H9 (cell line): ENCODE data around the gene MAP4K3. TPM values are rescaled to one million over a fixed set of nuclear protein-coding genes. Genes with fewer than 3 reads are reported as not detected.

Experiments
- DNase-seq: peaks from one replicate; pipeline ENCODE4 v3.0.0-alpha.2; 2017
- H2AFZ ChIP-seq: one replicate; pipeline ENCODE4 v1.6.1; 2013; ENCODE audit warnings: mild to moderate bottlenecking, low read length, control low read depth, moderate library complexity
- H2AK5ac ChIP-seq: 2 replicates; pipeline ENCODE4 v1.6.1; 2013; ENCODE audit warnings: low read length, control low read depth, mixed read lengths; ENCODE audit not compliant: insufficient read length
- H2BK120ac ChIP-seq: one replicate; pipeline ENCODE4 v1.6.1; 2013; ENCODE audit warnings: low read depth, mild to moderate bottlenecking, low read length, control low read depth, inconsistent platforms; ENCODE audit not compliant: poor library complexity, severe bottlenecking
- H2BK12ac ChIP-seq: 2 replicates; pipeline ENCODE4 v1.6.1; 2013; ENCODE audit warnings: low read length, control low read depth, mixed read lengths, low read depth; ENCODE audit not compliant: insufficient read length
- H2BK15ac ChIP-seq: 2 replicates; pipeline ENCODE4 v1.6.1; 2013; ENCODE audit warnings: low read depth, low read length, control low read depth
- H2BK20ac ChIP-seq: one replicate; pipeline ENCODE4 v1.6.1; 2013; ENCODE audit warnings: low read depth, mild to moderate bottlenecking, low read length, control low read depth, inconsistent platforms; ENCODE audit not compliant: poor library complexity, severe bottlenecking
- H2BK5ac ChIP-seq: 2 replicates; pipeline ENCODE4 v1.6.1; 2013; ENCODE audit warnings: low read length, control low read depth, mixed read lengths; ENCODE audit not compliant: insufficient read length
- H3K14ac ChIP-seq: 2 replicates; pipeline ENCODE4 v1.6.1; 2013; ENCODE audit warnings: low read length, control low read depth; ENCODE audit not compliant: insufficient read depth
- H3K18ac ChIP-seq: 2 replicates; pipeline ENCODE4 v1.6.1; 2013; ENCODE audit warnings: low read depth, mild to moderate bottlenecking, mixed read lengths, low read length, control low read depth; ENCODE audit not compliant: insufficient read length
- H3K23ac ChIP-seq: 2 replicates; pipeline ENCODE4 v1.6.1; 2013; ENCODE audit warnings: low read length, control low read depth, mixed read lengths, low read depth; ENCODE audit not compliant: insufficient read length
- H3K23me2 ChIP-seq: 2 replicates; pipeline ENCODE4 v1.6.1; 2013; ENCODE audit warnings: low read depth, mild to moderate bottlenecking, mixed read lengths, low read length, control low read depth; ENCODE audit not compliant: insufficient read length, poor library complexity, severe bottlenecking
- H3K27ac ChIP-seq: 2 replicates; pipeline ENCODE4 v1.5.1; 2013; ENCODE audit warnings: low read length, control low read depth, mixed read lengths, low read depth; ENCODE audit not compliant: insufficient read length
- H3K27me3 ChIP-seq: 2 replicates; pipeline ENCODE4 v1.6.1; 2013; ENCODE audit warnings: low read length, control low read depth, inconsistent platforms; ENCODE audit not compliant: insufficient read depth
- H3K4ac ChIP-seq: 2 replicates; pipeline ENCODE4 v1.6.1; 2013; ENCODE audit warnings: low read depth, mild to moderate bottlenecking, control low read depth, inconsistent platforms, low read length, moderate library complexity
- H3K4me1 ChIP-seq: 2 replicates; pipeline ENCODE4 v1.6.1; 2013; ENCODE audit warnings: low read length, control low read depth, inconsistent platforms; ENCODE audit not compliant: insufficient read depth
- H3K4me2 ChIP-seq: 2 replicates; pipeline ENCODE4 v1.6.1; 2013; ENCODE audit warnings: low read length, control low read depth, mixed read lengths; ENCODE audit not compliant: insufficient read length, insufficient read depth
- H3K56ac ChIP-seq: 2 replicates; pipeline ENCODE4 v1.6.1; 2013; ENCODE audit warnings: low read depth, mild to moderate bottlenecking, mixed read lengths, low read length, control low read depth; ENCODE audit not compliant: insufficient read length
- H3K79me1 ChIP-seq: 2 replicates; pipeline ENCODE4 v1.6.1; 2013; ENCODE audit warnings: low read depth, mild to moderate bottlenecking, moderate library complexity, low read length, control low read depth, inconsistent platforms; ENCODE audit not compliant: insufficient read depth, poor library complexity, severe bottlenecking
- H3K79me2 ChIP-seq: 2 replicates; pipeline ENCODE4 v1.6.1; 2013; ENCODE audit warnings: low read length, control low read depth, inconsistent platforms; ENCODE audit not compliant: insufficient read depth
- H3K9ac ChIP-seq: 2 replicates; pipeline ENCODE4 v1.6.1; 2013; ENCODE audit warnings: low read length, control low read depth, mixed read lengths; ENCODE audit not compliant: insufficient read length; ENCODE audit errors: extremely low read depth
- H3K9me3 ChIP-seq: one replicate; pipeline ENCODE4 v1.6.1; 2013; ENCODE audit warnings: low read depth, low read length, inconsistent platforms; ENCODE audit not compliant: control insufficient read depth
- H3T11ph ChIP-seq: one replicate; pipeline ENCODE4 v1.6.1; 2013; ENCODE audit warnings: mild to moderate bottlenecking, low read length, control low read depth, inconsistent platforms
- H4K20me1 ChIP-seq: one replicate; pipeline ENCODE4 v1.6.1; 2013; ENCODE audit not compliant: control insufficient read depth, insufficient read length, insufficient read depth
- H4K5ac ChIP-seq: 2 replicates; pipeline ENCODE4 v1.6.1; 2013; ENCODE audit warnings: low read depth, mild to moderate bottlenecking, mixed read lengths, low read length, control low read depth; ENCODE audit not compliant: insufficient read length
- H4K8ac ChIP-seq: replicated peaks from 2 replicates; pipeline ENCODE4 v1.6.1; 2013; ENCODE audit warnings: low read length, control low read depth, mixed read lengths, low read depth; ENCODE audit not compliant: insufficient read length
- H4K91ac ChIP-seq: 2 replicates; pipeline ENCODE4 v1.6.1; 2013; ENCODE audit warnings: low read depth, mild to moderate bottlenecking, moderate library complexity, mixed read lengths, low read length, control low read depth; ENCODE audit not compliant: insufficient read length
- H3K27ac Mint-ChIP-seq, 3 experiments: 2 replicates in 2 of 3; 3 replicates in 1 of 3; pipeline ENCODE4 v1.8.0; 2020 to 2021; ENCODE audit warnings: mixed read lengths in 3 of 3, mild to moderate bottlenecking in 1 of 3, moderate library complexity in 1 of 3
- H3K27me3 Mint-ChIP-seq: 2 replicates; pipeline ENCODE4 v1.8.0; 2021; ENCODE audit warnings: low read depth, mild to moderate bottlenecking, moderate library complexity, mixed read lengths
- H3K36me3 Mint-ChIP-seq, 3 experiments: 2 replicates in 2 of 3; 3 replicates in 1 of 3; pipeline ENCODE4 v1.8.0; 2020 to 2021; ENCODE audit warnings: low read depth in 3 of 3, mixed read lengths in 3 of 3; ENCODE audit not compliant: insufficient read depth in 1 of 3
- H3K4me1 Mint-ChIP-seq, 2 experiments: 2 replicates each; pipeline ENCODE4 v1.8.0; 2020; ENCODE audit warnings: mixed read lengths in 2 of 2
- H3K4me3 Mint-ChIP-seq, 2 experiments: 2 replicates in 1 of 2; 3 replicates in 1 of 2; pipeline ENCODE4 v1.8.0; 2020 to 2021; ENCODE audit warnings: mild to moderate bottlenecking in 2 of 2, mixed read lengths in 2 of 2, moderate library complexity in 1 of 2
- H3K9me3 Mint-ChIP-seq, 2 experiments: 2 replicates in 1 of 2; 3 replicates in 1 of 2; pipeline ENCODE4 v1.8.0; 2020; ENCODE audit warnings: mild to moderate bottlenecking in 2 of 2, mixed read lengths in 2 of 2, moderate library complexity in 1 of 2
- CTCF ChIP-seq: fragments of 200-600 bp; sonication (generic); conservative IDR thresholded peaks from 3 replicates; pipeline ENCODE4 v1.8.0; 2021; ENCODE audit warnings: antibody characterized with exemption, mild to moderate bottlenecking
- WGBS: extraction: QIAGEN DNeasy Blood & Tissue Kit; methylation state at CpG from one replicate; pipeline ENCODE4 v1.1.7; 2013; ENCODE audit warnings: missing lambda C conversion rate, low lambda C conversion rate, mixed read lengths; ENCODE audit not compliant: insufficient read length; ENCODE audit errors: extremely low coverage; 5-methylcytosine and 5-hydroxymethylcytosine counted together
- total RNA-seq: library from RNA; stranded (reverse); gene quantifications from 2 replicates; pipeline ENCODE4 v1.2.1, GENCODE V29; 2021

The MAP4K3 gene
- total RNA-seq, 1 experiment from 2014 or later = 37.9 TPM

- H3K9me3 ChIP-seq = no peaks in the 10 kb centered on the region
- no peak overlapping the region for H3K18ac ChIP-seq
- Mint-ChIP-seq H3K27ac (no peak overlapping the region), H3K27me3 (no peaks in the 10 kb centered on the region), H3K9me3 (peaks cover 3 to 5% of the 10 kb centered on the region in 2 experiments; a peak in 4 of 5 replicates), H3K4me1 (peaks cover 19 to 22% of the 10 kb centered on the region in 2 experiments), H3K36me3 (peaks cover 13 to 16% (median 14%) of the 10 kb centered on the region in 3 experiments), H3K4me3 (no peak overlapping the region)
- no peak overlapping the region for H3K23ac ChIP-seq
- H4K5ac ChIP-seq = no peak overlapping the region
- no peak overlapping the region for H3K14ac ChIP-seq
- WGBS = no CpG with 5 or more reads among the region's 4 CpGs
- no peaks in the 10 kb centered on the region for H3K79me2 ChIP-seq
- no peaks in the 10 kb centered on the region for H3K79me1 ChIP-seq
- no peak overlapping the region for H3K27ac ChIP-seq
- no peak overlapping the region for H3K4me2 ChIP-seq
- no peak for TF ChIP-seq CTCF
- H3T11ph ChIP-seq = no peak overlapping the region
- H3K9ac ChIP-seq = no peak overlapping the region
- no peak overlapping the region for H2AFZ ChIP-seq
- no peak overlapping the region for H4K91ac ChIP-seq
- H3K23me2 ChIP-seq = no peaks in the 10 kb centered on the region
- H3K4me1 ChIP-seq = no peaks in the 10 kb centered on the region; the same call in 1 of the 2 replicates
- DNase-seq = no peak
- no peak overlapping the region for H3K4ac ChIP-seq
- H4K8ac ChIP-seq = no peak overlapping the region
- no peaks in the 10 kb centered on the region for H3K27me3 ChIP-seq
- H2BK20ac ChIP-seq = no peak overlapping the region
- H2BK5ac ChIP-seq = no peak overlapping the region
- H2BK12ac ChIP-seq = no peak overlapping the region
- H3K56ac ChIP-seq = no peak overlapping the region
- H2BK120ac ChIP-seq = no peak overlapping the region
- H2BK15ac ChIP-seq = no peak overlapping the region
- no peak overlapping the region for H2AK5ac ChIP-seq
- H4K20me1 ChIP-seq = no peaks in the 10 kb centered on the region
These were observed 37.9 kb upstream of the MAP4K3 start for GRCh38 chr2:39475006-39475405.
